IPS DF 19.7 (cell line): Measurements from ENCODE around the gene PLD6.
"Not testable (repeated sequence)": the region's sequence is repeated elsewhere in the genome, so short reads cannot be mapped to it uniquely, and the experiment has no call there.

ENCODE experiments used
- DNase-seq: peaks from one replicate; pipeline ENCODE4 v3.0.0-alpha.2; 2013; ENCODE audit warnings: low read depth, low spot score

Gene PLD6

DNA sequence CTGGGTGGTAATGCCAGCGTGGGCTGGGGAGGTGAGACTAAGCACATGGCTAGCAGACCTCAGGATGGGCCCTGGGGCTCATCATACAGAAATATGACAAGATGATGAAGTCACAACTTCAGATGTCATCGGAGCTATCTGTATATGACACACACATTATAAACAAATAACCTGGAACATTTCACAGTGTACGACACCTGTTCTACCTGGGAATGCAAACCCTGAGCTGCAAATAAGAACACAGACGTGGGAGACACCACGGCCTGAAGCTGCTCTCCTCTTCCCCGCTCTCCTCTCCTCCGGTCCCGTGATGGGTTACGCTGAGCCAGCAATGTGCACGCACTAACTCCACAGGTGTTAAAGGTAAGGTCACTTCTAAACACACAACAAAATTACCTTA is 4.9 kb downstream of the PLD6 start:
- no peak for DNase-seq

DNA sequence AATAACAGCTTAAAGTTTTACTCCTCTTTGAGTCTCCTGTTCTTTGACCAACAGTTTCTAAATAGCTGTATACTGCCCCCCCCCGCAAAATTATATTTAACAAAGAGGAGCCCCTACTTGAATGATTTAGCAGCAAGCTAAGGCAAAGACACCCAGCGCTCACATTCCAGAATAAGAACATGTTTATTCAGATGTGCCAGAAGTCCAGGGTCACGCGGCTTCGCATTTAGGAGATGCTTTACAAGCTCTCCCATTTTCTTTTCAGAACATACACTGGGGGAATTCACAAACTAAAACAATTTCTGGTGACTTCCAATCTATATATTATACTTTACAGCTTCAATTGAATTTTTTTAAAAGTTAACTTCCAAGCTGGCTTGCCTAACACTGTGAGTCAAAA is 5.3 kb downstream of the PLD6 start:
- DNase-seq, result no peak

DNA sequence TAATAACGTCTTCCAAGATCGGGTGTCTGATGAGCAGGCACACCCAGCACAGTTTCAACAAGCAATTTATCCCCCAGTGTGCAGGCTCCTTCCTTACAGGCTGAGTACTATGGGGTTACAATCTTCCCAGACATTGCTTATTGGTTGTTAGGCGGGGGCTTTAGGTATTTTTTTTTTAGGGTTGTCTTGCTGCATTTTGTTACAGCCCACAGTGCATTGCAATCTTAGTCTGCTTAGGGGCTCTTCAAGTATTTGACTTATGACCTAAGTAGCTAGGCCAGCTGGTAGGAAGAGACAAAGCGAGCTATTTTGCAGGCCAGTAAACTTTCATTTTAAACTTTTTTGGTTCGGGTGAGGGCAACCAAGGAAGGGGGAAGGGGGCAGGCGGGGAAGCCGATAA is 5.8 kb downstream of the PLD6 start:
- no peak for DNase-seq

DNA sequence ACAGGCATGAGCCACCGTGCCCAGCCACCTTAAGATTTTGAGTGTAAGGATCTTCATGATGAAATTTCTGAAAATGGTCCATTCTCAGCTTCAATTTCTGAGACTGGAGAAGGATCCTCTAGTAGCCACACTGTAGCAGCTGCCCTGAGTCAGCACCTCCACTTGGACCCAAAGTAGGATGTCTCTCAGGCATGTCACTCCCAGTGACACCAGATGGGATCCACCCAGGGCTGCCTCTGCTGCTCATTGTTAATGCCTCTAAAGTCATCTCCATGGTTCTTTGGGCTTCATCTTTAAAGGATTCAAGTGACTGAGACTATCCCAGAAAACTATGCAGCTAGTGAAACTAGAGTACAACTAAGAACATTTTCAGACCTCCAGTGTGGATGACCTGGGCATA is 7.9 kb downstream of the PLD6 start:
- no peak for DNase-seq

DNA sequence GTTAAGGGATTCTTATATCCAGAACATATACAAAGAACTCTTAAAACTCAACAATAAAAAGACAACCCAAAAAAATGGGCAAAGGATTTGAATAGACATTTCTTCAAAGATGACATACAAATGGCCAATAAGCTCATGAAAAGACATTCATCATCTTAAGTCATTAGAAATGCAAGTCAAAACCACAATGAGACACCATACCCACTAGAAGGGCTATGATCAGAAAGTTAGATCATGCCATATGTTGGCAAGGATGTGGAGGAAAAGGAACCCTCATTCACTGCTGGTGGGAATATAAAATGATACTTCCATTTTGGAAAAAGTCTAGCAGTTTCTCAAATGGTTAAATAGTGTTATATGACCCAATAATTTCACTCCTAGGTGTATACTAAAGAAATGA is 9.4 kb downstream of the PLD6 start:
- DNase-seq, result no peak

DNA sequence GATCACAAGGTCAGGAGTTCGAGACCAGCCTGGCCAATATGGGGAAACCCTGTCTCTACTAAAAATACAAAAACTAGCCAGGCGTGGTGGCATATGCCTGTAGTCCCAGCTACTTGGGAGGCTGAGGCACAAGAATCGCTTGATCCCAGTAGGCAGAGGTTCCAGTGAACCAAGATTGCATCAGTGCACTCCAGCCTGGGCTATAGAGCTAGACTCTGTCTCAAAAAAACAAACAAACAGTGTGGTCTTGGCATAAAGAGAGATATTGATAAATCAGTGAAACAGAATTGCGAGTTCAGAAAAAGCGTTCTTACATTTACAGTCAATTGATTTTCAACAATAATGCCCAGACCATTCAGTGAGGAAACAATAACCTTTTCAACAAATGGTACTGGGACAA is 10.7 kb downstream of the PLD6 start:
- not testable (repeated sequence) for DNase-seq

DNA sequence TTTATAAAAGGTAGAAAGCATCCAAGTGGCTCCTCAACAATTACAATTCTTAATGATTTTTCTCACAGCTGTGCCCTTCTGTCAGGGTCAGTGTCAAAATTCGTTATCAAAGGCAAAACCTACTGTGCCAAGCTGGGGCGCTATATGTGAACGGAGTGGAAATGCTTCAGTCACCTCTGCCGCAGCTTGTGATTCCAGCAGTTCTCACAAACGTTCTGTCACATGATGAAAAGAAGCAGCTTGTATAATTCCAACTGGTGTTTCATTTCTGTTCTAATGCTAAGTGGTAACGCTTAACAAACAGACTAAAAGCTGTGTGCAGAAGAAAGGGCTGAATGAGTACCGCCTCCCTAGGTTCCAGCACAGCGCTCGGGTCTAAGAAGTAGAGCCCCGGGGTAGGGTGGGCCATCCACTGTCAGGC is 14.2 kb downstream of the PLD6 start:
- no peak for DNase-seq

DNA sequence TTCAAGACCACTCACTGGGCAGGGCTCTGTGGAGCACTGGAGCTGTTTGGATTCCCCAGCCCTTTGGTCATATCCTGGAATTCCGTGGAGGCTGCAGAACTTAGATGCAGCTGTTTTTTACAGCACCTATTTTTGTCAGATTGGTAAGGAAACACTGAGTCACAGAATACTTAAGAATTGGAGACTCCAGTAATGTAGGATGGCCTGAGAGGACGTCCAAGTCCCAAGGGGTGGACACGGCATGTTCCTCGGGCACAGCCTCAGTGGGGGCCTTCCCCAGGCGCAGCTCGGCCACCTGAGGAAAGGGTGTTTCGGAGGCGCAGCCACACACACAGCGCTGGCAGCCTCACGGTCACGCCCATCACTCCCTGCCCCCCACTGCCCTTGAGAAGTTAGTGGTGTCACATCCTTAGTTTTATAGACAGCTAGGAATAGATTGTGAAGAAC is 14.8 kb downstream of the PLD6 start:
- DNase-seq, result no peak

DNA sequence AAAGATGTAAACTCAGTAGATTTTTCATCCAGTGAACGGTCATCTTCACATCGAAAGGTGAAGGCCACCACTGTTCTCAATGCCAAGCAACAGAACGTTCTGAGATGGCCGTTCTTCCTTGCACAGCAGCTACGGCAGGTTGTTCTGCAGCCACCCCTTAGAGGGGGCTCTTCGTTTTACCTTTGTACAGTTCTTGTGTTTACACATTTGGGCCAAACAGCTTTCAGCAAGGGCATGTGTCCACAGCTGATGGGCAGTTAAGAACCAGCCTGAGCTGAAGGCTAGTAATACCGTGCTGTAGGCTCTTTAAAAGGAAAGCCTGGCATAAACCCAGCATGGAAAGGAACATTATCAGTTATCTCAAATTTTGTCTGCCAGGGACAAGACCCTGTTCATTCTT is 15.9 kb downstream of the PLD6 start:
- DNase-seq, result no peak

DNA sequence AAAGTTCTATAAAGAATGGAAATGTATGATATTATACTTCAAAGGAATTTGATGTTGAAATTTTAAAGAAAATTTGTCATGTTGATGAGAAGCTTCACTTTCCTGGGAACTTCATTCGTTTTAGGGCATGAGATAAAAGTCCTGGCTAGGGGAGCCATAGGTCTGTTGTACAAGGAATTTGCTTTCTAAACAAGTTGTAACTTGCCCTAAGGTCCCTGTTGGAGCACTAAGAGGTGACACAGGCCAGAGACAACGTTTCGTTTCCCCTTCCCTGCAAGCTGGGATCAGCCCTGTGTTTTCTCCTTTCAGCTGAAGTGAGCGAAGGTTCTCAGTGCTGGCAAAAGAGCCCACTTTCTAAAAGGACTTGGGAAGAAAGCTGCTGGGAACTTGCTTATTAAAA is 16.6 kb downstream of the PLD6 start:
- no peak for DNase-seq

DNA sequence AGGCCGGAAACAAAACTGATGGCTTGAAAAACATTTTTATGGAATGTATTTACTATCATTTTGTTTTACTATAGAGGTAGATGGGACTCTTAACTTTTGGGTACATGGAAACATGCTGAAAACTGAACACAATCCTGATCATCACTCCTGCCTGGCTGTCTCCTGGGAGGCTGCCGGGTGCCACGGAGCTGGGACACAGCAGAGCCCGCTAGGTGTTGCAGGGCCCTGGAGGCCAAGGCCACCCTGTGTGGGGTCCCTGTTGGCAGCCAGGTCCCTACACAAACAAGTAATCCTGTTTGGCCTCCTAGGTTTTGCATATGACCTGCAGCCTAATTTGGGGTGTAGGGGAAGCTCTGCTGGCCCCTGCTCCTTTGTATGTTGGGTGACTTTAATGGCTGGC is 17.5 kb downstream of the PLD6 start:
- no peak for DNase-seq

DNA sequence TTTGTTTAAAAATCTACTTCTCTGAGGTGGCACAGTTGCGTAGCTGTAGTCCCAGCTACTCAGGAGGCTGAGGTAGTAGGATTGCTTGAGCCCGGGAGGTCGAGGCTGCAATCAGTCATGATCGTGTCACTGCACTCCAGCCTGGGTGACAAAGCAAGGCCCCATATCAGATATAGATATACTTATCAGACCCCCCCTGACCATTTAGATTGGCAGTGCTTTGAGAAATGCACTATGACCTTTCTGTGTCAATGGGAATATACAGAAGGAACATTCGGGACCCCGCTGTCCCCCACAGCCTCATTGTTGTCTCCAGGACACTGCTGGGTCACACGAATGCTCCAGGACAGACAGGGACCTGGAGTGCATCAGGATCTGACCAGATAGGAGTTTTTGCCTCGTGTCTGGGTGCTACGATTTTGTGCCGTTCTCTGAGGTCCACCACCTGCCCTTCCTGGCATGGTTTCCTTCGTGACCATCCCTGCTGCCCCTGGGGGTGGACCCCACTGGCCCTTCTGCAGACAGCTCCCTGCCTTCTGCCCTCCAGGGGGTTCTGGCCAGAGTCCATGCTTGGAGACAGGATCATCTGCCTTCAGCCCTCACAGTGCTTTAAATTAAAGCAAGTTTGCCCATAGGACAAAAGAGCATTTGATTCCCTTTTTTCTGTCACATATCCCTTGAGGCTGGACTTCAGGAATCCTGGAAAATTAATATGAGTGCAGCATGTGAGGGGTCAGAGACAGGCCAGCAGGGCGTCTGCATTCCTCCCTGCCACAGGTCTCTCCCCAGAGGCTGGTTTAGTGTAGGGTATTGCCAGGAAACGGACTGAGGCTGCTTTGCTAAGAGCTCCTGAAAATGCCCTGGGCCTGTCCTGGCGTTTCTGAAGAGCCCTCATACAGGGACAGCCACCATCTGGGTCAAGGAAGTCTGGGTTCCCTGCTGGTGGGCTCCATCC is 19.3 kb downstream of the PLD6 start:
- DNase-seq, result no peak

DNA sequence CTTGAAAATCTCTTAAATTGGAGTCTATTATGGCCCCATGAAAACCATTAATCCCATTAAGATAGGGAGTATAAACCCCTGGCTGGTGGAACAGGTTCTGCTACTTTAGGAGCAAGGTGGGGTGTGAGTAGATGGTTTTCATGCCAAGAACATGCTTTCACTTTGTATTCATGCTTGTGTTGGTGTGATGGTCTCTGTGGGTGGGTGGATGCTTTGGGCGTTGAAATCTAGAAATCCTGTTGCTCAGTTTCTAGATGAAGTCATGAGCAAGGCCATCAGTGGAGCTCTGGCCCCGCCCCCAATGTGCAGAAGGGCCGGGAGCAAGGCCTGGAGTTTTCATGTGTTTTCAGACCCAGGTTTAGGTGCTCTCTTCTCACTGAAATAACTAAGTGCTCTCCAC is 20.1 kb downstream of the PLD6 start:
- no peak for DNase-seq

DNA sequence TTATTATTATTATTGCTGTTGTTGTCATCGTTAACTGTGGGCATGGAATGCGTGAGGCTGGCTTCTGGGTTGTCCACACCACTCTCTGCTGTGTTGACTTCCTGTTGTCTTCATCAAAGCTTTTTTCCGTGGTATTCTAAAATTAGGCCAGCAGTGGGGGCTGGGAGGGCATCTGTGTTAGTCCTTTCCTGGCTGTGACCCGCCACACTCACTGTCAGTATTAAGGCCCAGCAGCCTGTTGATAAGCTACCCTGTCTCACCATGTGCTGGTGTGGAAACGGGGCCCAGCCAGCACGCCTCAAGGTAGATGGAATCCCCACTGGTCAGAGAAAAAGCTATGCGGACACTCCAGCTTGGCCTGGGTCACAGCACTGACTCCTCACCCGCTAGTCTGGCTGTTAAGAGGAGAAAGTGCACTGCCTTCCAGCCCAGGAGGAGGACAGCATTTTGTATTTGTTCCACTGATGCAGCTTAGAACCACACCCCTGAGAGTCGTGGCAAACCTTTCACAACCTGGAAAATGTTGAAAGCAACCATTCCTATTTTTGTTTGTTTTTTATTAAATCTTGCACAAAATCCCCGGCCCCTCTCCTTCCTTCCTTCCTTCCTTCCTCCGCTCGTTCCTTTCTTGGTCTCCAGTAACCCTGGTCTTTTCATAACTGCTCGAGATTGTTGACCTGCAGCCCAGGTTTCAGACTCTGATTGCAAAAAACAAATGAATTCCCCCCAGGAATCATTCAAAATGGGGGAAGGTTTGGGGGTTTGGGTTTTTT is 21.0 kb downstream of the PLD6 start:
- DNase-seq, result not testable (repeated sequence)

DNA sequence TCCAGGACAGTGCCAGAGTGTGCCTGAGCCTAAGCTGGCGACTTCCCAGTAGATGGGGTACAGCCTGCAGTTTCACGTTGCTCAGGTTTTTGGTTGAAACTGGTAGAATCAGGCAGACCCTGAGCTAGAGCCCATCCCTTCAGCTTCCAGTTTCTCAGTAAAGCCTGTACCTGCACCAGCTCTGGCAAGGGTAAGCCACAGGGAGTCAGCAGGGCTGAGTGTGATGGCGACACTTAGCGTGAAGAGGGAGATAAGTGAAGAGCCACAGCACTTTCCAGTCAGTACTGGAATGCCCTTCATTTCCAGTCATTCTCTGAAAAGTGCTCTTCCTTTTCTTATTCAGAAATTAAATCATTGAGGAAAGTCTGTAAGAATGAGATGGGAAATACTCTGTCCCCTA is 22.4 kb downstream of the PLD6 start:
- no peak for DNase-seq

DNA sequence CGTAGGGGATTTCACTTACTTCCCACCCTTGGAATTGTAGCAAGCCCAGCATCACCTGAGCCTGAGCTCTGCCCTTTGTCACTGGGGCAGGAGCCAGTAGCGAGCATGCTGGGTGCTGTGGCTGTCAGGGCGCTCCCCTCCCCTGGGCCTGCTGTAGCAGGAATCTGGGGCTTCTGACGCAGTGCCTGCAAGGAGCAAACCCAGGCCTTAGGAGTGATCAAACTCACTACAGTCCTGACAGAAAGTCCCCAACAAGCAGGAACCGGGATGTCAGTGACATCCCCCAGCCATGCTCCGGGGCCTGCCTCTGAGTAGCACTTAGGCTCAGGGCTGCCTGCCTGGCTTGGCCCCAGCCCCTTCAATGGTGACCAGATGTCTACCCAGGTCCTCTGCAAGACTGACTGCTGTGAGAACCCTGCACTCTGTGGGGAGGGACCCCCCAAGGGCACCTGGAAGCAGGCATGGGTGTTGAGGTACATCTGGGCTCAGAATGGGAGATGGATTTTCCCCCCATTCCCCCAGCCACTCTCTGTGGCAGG is 23.5 kb downstream of the PLD6 start:
- no peak for DNase-seq

DNA sequence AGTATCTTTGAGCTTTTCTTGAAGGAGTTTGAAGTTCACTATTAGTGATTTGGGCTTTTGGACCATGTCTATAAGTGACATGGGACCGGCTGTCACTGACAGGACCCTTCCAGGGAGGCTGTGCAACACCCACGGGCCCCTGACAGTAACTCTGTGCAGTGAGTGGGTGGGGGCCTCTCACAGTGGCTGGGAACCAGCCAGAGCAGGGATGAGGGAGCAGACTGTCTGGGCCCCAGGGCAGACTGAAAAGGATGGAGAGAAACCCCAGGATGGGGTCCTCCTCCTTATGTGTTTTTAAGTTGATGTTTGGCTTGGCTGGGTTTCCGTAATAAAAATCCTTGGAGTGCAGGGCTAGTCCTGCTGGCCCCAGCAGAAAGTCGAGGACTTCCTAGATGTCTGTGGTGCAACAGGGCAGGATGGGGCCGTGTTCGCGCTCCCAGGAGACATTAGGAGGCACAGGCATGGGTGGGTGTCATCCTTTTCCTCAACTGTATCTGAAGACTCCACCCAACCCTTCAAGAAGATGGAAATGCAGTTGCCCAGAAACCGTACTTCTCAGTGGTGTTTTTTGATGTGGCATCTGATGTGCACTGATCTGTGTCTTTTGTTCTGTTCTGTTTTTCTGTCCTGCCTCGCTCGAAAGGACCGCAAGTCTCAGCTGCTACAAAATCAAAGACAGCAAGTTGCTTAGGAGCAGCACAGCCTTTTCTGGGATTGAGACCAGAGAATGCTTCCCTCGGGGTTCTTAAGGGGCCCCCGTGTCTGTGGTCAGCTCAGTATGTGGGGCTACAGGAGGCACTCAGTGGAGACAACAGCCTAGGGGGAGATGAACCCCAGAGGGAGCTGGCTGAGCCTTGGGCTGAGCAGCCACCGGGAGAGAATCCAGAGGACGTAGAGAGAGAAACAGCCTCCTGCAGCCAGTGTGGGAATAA is 24.2 kb downstream of the PLD6 start:
- DNase-seq, result no peak

DNA sequence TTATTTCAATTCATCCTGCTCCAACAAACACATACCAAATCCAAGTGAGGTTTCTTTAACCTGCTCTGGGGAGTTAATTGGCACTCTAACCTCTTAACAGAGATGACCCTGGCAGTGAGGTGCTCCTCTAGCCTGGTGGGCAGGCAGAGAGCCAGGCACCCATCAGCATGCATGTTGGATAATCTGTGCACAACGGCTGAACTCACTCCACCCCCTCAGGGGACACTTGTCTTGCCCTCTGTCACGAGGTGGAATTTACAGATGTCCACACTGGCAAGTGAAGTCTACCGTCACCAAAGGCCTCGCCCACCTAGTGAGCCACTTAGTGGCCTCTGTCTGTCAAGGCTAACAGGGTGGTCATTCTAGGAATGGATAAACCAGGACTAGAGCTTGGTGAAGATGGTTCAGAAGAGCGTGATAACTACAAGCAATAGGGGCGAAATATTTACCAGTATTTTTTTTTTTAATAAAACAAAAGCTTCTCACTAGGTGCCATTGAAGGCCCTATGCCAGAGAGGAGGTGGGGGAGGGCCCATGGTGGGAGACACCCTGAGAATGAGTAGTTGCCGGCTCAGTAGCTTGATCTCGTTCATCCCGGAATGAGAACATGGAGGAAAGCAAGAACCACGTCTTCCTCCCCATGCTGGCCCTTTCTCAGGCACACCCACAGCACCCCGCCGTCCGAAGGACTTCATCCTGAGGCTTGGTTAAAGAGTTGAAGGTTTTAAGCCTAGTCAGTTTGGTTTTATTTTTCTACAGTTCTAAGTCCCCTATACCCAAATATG is 25.2 kb downstream of the PLD6 start:
- no peak for DNase-seq

DNA sequence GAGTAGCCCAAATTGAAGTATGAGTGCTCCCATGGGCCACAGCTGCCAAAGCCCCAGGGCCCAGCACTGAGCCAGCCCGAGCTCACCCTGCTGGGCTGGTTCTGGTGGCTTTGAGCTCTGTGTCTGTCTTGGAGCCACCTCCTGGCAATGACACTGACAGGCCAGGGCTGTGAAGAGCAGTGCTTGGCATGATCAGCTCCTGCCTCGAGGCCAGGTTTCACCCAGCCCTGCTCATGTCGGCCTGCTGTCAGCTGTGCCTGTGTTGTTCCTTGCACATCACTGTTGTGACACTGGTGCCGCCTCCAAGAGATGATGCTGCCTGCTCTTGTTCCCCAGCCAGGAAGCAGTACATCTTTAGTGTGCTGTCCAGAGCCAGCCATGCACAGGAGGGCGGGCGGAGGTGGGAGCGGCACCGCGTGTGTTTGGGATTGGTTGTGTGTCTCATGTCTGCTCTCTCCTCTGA is 26.0 kb downstream of the PLD6 start:
- DNase-seq, result no peak

DNA sequence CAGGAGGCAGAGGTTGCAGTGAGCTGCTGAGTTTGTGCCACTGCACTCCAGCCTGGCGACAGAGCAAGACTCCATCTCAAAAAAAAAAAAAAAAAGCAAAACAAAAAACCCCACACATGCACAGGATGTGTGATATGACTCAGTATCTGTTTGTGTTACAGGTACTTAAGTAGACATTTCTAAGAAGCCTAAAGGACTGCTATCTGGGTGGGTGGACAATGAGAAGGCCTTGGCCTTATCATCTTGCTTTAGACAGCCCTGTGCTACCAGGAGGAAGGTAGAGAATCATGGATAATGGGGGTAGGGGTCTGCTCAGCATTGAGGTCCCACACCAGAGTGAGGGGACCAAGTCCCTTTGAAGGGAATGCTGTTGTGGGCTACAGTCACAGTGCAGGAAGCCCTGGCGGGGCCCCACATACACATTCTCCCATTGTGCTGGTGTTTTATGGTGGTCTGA is 26.7 kb downstream of the PLD6 start:
- no peak for DNase-seq
